Rectal smooth muscle tissue (tissue), 1 donor: ENCODE measurements around the gene PTGES2.
A peak's percentile ranks its signal among the peaks of the same experiment; 100 is the strongest.

Experiments used
- H3K27ac ChIP-seq: one replicate; pipeline ENCODE4 v1.7.0; 2013; ENCODE audit warnings: low read depth, low read length, inconsistent platforms
- H3K27me3 ChIP-seq: one replicate; pipeline ENCODE4 v1.7.0; 2013; ENCODE audit warnings: low read length; ENCODE audit not compliant: control insufficient read depth, insufficient read depth
- H3K36me3 ChIP-seq: one replicate; pipeline ENCODE4 v1.7.0; 2013; ENCODE audit warnings: low read length; ENCODE audit not compliant: control insufficient read depth, insufficient read depth
- H3K4me1 ChIP-seq: one replicate; pipeline ENCODE4 v1.7.0; 2013; ENCODE audit warnings: low read length; ENCODE audit not compliant: control insufficient read depth, insufficient read depth
- H3K4me3 ChIP-seq: one replicate; pipeline ENCODE4 v1.7.0; 2013; ENCODE audit warnings: low read length
- H3K9ac ChIP-seq: one replicate; pipeline ENCODE4 v1.7.0; 2013; ENCODE audit warnings: low read length

Gene PTGES2

DNA sequence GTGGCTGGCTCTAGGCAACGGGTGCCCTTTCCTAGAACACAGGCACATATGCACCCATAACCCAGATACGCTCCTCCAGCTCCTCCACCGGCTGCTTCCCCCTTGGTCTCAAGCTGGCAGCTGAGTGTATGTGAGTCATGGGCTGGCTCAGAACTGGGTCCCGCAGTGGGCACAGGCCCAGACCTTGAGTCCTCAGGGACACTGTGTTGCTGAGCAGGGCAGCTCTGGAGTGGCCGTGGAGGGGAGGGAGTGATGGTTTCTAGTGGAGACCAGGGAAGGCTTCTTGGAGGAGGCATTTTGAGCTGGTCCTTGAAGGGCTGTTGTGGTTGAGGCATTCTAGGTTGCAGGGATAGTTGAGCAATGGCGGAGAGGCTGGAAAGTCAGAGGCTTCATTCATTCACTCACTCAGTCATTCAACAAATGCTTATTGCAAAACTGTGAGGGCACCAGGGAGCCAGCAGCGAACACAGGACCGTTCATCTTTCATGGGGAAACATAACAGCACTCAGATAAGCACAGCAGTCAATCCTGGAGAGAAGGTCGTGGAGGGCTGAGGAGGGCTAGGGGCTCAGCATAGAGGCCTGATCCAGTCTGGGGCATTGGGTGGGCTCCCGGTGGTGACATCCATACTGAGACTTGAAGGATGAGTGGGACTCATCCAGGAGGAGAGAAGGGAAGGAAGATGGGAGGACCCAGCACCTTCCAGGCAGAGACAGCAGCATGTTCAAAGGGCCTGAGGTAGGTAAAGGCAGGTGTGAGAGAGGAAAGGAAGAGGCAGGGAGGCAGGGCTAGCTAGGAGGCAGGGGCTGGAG lies 34.9 kb upstream of the PTGES2 start:
- Histone ChIP-seq H3K27me3 (no peaks in the 10 kb centered on the region), H3K36me3 (peaks cover 20% of the 10 kb centered on the region), H3K4me1 (peaks cover 4% of the 10 kb centered on the region), H3K27ac (no peak overlapping the region), H3K4me3 (no peak overlapping the region), H3K9ac (no peak overlapping the region)

DNA sequence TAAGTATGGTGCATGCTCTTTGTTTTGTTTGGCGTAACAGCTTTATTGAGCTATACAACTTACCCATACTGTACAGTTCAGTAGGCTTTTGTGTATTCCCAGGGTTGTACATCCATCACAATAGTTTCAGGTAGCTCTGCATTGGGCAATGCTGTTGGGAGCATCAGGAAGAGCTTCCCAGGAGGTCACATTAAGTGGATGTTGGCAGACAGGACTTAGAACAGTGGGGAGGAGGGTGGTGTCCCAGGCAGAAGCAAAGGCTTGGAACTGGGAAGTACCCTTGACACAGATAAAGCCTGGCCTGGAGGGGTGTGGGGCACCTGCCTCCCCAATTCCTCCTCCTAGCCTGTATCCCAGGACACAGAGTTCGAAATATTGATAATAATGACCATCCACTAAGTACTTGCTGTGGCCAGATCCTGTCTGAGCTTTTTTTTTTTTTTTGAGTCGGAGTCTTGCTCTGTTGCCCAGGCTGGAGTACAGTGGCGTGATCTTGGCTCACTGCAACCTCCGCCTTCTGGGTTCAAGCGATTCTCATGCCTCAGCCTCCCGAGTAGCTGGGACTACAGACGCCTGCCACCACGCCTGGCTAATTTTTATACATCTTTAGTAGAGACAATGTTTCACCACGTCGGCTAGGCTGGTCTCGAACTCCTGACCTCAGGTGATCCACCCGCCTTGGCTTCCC lies 33.8 kb upstream of the PTGES2 start:
- Histone ChIP-seq H3K4me1 (peaks cover 4% of the 10 kb centered on the region), H3K36me3 (peaks cover 9% of the 10 kb centered on the region), H3K27ac (no peak overlapping the region), H3K9ac (no peak overlapping the region), H3K4me3 (no peak overlapping the region), H3K27me3 (no peaks in the 10 kb centered on the region)

DNA sequence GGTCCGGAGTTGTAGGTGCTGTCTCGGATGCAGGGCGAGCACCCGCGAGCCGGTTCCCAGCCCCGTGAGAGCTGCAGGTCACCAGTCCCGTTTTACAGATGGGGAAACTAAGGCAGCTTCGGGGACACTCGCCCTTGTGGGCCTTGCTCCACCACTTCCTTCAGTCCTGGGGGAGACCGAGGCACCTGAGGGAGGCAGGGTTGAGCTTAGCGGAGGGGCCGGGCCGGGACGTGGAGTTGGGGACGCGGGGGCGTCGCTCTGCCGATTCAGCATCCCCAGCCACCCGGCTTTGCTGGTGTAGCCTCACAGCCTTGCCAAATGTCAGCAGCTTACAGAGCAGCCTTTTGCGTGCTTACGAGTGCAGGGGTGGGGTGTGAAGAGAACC lies 33.1 kb upstream of the PTGES2 start:
- H3K9ac ChIP-seq, result peak overlapping the region; percentile 92
- peak overlapping the region; percentile 95 for H3K4me3 ChIP-seq
- H3K36me3 ChIP-seq, result peaks cover 7% of the 10 kb centered on the region
- no peak overlapping the region for H3K27ac ChIP-seq
- H3K27me3 ChIP-seq, result no peaks in the 10 kb centered on the region
- H3K4me1 ChIP-seq, result peaks cover 4% of the 10 kb centered on the region

DNA sequence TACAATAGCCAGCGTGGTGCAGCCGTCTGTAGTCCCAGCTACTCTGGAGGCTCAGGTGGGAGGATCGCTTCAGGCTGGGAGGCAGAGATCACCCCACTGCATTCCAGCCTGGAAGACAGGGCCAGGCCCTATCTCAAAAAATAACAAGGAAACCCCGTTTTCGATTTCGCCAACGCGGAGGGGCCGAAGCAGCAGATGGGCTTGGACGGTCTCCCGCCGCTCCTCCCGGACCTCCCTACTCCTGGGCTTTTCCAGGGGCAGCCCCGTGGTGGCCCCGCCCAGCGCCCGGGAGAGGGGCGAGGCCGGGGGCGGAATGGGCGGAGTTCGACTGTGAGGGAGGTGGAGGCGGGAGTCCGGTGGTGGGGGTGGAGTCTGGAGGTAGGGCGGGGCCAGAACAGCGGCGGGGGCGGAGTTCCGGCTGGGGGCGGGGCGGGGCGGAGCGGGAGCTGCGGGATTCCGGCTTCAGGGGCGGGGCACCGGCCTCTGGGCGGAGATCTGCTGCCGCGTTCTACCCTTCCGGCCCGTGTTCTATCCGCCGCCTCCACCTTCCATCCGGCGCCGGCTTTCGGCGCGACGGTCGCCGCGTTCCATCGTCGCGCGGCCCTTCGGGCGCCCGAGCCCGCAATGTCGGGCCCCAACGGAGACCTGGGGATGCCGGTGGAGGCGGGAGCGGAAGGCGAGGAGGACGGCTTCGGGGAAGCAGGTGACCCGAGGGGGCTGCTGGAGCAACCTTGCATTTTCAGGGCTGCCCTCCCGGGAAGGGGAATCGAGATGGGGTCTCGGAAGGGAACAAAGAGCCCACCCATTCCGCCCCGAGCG lies 32.5 kb upstream of the PTGES2 start, which contains the start of gene BBLN:
TSS of gene BBLN (plus strand) at position 482 of the 819 bp plus-strand sequence. CDS start at position 625, 143 bp downstream.
- Histone ChIP-seq H3K36me3 (peaks cover 7% of the 10 kb centered on the region), H3K4me1 (peaks cover 4% of the 10 kb centered on the region), H3K27me3 (no peaks in the 10 kb centered on the region), H3K4me3 (peak within 1 kb of the TSS; percentile 95), H3K9ac (peak within 1 kb of the TSS; percentile 92), H3K27ac (peak within 1 kb of the TSS; percentile 50)

DNA sequence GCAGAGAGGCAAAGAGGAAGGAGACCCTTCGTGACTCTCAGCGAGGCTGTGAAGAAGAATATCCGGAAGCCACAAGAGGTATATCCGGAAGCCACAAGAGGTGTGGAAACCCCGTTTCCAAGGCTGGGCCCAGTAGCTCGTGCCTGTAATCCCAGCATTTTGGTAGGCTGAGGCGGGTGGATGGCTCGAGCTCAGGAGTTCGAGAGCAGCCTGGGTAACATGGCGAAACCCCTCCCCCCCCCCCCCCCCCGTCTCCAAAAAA lies 31.9 kb upstream of the PTGES2 start:
- H3K4me1 ChIP-seq, result peaks cover 4% of the 10 kb centered on the region
- peaks cover 7% of the 10 kb centered on the region for H3K36me3 ChIP-seq
- peak overlapping the region; percentile 13 for H3K9ac ChIP-seq
- H3K27ac ChIP-seq, result peak overlapping the region; percentile 50
- no peaks in the 10 kb centered on the region for H3K27me3 ChIP-seq
- H3K4me3 ChIP-seq, result peak overlapping the region; percentile 76

DNA sequence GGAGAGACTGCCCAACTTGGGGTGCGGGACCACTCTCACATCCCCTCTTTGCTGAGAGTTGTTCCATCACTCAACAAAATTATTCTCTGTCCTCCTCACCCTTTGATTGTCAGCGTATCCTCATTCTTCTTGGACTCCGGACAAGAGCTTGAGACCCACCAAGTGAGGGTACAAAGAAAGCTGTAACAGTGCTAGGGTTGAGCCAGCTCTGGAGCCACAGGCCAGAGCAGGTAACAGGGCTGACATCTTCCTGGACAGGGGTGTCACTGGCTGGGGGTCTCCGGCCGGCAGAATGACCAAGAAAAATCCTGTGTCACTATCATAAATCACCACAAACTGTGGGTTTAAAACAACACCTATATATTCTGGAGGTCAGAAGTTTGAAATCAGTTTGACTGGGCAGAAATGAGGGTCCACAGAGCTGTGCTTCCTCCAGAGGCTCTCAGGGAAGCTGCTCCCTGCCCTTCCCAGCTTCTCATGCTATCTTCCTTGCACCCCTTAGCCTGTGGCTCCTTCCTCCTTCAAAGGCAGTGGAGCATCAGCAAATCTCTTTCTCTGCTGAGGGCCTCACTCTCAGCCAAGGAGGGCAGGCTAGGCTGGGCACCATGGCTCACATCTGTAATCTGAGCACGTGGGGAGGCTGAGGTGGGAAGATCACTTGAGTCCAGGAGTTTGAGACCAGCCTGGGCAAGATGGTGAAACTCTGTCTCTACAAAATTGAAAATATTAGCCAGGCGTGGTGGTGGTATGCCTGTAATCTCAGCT lies 28.4 kb upstream of the PTGES2 start:
- no peak overlapping the region for H3K4me3 ChIP-seq
- peaks cover 3% of the 10 kb centered on the region for H3K4me1 ChIP-seq
- H3K36me3 ChIP-seq, result no peaks in the 10 kb centered on the region
- H3K27ac ChIP-seq, result no peak overlapping the region
- H3K27me3 ChIP-seq, result no peaks in the 10 kb centered on the region
- no peak overlapping the region for H3K9ac ChIP-seq

DNA sequence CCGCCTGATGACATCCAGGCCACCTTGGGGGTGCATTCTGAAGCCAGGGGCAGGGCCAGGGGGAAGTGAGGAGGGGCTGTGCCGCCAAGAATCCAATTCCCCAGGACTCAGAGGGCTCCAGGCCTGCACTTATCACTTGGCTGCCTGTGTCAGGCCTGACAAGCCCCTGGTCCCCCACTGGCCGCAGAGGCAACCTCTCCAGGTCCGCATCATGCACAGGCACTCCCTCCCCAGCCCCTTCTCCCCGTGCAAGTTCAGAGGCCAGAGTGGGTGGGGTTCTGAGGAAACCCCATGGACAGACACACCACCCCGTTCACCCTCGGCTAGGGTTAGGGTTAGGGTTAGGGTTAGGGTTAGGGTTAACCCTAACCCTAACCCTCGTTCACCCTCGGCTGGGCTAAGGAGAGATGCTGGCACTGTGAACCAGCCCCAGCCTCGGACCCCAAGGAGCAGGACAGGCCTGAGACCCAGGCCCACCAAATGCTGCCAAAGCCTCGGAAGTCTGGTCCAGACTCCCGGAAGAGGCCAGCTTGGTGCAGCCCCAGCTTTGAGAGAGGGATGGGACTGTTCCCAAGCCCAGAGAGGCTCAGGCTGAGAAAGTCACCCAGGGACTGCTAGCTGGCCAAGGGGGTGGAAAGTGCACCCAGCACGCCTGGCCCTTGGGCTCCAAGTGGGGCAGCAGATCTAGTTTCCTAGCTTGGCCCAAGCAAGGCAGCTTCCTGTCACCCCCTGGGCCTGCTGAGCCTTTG lies 26.6 kb upstream of the PTGES2 start:
- Histone ChIP-seq H3K4me3 (no peak overlapping the region), H3K9ac (no peak overlapping the region), H3K27ac (no peak overlapping the region), H3K36me3 (no peaks in the 10 kb centered on the region), H3K4me1 (no peaks in the 10 kb centered on the region), H3K27me3 (no peaks in the 10 kb centered on the region)

DNA sequence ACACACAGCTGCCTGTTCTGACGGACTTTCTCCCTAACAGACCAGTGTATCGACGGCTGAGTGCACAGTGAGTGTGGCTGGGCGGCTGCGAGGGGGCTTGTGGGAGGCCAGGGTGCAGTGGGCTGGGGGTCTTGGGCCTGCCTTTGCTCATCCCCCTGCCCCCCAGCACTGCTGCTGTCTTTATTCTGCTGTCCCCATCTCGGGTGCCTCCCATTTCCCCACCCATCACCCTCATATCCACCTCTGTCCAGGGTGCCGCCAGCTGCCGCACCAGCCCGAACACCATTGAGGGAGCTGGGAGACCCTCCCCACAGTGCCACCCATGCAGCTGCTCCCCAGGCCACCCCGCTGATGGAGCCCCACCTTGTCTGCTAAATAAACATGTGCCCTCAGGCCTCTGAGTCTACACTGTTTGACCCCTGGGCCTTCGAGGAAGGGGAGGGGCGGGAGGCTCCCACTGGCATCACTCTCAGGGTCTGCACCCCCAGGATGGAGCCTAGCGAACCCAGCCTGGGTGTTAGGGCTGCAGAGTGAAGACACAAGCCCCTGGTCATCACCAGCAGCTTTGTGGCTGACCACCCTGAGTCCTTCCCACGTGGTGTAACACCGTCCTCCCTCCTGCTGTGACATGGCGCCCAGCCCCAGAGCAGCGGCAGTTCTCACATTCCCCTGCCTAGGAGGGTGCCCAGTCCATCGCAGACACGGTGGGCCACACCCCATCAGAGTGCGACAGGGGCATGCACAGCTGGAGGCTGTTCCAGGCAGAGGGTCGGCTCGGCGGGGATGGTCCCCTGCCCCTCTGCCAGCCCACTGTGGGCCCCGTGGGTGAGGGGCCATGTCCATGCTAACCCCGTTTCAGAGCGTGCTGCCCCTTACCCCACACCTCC lies 25.8 kb upstream of the PTGES2 start:
- Histone ChIP-seq H3K4me1 (no peaks in the 10 kb centered on the region), H3K4me3 (no peak overlapping the region), H3K27ac (no peak overlapping the region), H3K27me3 (no peaks in the 10 kb centered on the region), H3K36me3 (no peaks in the 10 kb centered on the region), H3K9ac (no peak overlapping the region)

DNA sequence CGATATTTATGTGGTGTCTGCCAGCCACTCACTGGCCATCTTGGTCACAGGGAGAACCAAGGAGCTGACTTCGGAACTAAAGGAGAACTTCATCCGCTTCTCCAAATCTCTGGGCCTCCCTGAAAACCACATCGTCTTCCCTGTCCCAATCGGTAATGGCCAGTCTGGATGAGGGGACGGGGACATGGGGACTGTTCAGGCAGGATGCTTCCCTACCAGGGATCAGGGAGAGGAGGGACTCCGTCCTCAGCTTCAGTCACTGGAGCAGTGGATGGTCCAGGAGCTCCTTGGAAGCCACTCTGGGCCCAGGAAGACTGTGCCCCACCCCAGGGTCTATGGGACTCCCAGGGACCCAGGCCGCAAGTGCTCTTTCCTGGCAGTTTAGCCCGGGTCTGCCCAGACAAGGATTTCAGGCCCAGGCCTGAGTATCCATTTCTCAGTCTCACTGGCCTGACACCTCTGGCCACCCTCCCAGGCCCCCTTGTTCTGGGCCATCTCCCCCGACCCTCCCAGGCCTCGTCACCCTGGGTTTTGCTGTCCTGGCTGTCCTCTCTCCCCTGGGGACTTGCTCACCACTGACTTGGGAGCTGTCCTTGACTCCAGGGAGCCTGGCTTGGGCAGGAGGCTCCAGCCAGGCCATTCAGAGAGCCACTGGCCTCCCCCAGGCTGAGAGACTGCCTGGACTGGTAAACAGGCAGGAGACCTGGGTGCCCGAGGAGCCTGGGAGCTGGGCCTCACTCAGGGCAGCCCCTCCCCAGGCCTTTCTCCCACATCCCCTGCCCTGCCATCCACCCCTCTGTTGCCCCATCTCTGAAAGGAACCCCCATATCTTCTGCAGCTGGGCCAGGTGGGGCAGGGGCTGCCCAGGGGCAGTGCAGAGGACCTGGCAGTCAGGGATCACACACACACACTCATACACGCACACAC lies 24.9 kb upstream of the PTGES2 start:
- Histone ChIP-seq H3K36me3 (no peaks in the 10 kb centered on the region), H3K4me1 (no peaks in the 10 kb centered on the region), H3K27me3 (no peaks in the 10 kb centered on the region), H3K4me3 (no peak overlapping the region), H3K9ac (no peak overlapping the region), H3K27ac (no peak overlapping the region)

DNA sequence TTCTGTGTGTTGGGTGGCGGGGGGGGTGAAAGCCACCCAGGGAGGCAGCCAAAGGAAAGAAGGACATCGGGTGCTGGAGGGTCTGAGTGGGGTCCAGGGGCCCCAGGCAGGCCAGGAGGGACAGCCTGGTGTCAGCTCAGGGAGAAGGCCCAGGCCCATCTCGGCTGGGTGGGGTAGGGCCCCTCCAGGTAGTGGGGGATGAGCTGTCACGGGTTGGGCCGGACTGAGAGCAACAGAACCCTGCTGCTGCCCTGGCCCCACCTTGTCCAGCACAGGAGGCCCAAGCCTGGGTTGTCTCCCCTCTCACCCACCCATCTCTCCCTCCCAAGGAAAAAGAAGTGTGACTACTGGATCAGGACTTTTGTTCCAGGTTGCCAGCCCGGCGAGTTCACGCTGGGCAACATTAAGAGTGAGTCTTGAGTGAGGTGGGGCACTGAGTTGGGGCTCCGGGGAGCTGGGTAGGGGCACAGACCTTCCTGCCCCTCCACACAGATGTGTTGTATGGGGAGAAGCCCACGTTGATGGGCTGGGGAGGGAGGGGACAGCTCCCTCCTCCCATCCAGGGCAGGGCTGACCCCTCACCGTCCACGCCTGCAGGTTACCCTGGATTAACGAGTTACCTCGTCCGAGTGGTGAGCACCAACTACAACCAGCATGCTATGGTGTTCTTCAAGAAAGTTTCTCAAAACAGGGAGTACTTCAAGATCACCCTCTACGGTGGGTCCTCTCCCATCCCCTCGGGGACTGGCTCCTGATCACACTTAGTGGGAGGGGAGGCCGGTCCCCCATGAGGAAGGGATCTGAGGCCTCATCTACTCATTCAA lies 24.0 kb upstream of the PTGES2 start:
- Histone ChIP-seq H3K27ac (no peak overlapping the region), H3K9ac (no peak overlapping the region), H3K36me3 (no peaks in the 10 kb centered on the region), H3K27me3 (no peaks in the 10 kb centered on the region), H3K4me1 (no peaks in the 10 kb centered on the region), H3K4me3 (no peak overlapping the region)
